ENCODE measurements around the gene TCF7.
"Not testable (repeated sequence)": the region's sequence is repeated elsewhere in the genome, so short reads cannot be mapped to it uniquely, and the experiment has no call there.

Gene TCF7

GRCh38 chr5:134145779-134146581 is 31.5 kb downstream of the TCF7 start:
- DNase-seq: no peak

GRCh38 chr5:134146651-134147518 is 32.4 kb downstream of the TCF7 start:
- DNase-seq: no peak

GRCh38 chr5:134148316-134148715 is 33.8 kb downstream of the TCF7 start:
- DNase-seq: no peak

- DNase-seq: no peak
These were observed 34.6 kb downstream of the TCF7 start for GRCh38 chr5:134148986-134149539.

GRCh38 chr5:134149571-134150303 is 35.3 kb downstream of the TCF7 start:
- no peak for DNase-seq

- DNase-seq: no peak
These were observed 37.2 kb downstream of the TCF7 start for GRCh38 chr5:134151723-134152122.

GRCh38 chr5:134152173-134152832 is 37.8 kb downstream of the TCF7 start:
- not testable (repeated sequence) for DNase-seq

- DNase-seq: no peak
These were observed 38.8 kb downstream of the TCF7 start for GRCh38 chr5:134153241-134153640.

GRCh38 chr5:134153657-134154056 is 39.2 kb downstream of the TCF7 start:
- no peak for DNase-seq

- no peak for DNase-seq
These were observed 47.3 kb downstream of the TCF7 start for GRCh38 chr5:134161513-134162395.

GRCh38 chr5:134162592-134162991 is 48.1 kb downstream of the TCF7 start:
- no peak for DNase-seq

GRCh38 chr5:134171972-134172371 is 57.5 kb downstream of the TCF7 start:
- no peak for DNase-seq

- DNase-seq: no peak
These were observed 60.7 kb downstream of the TCF7 start for GRCh38 chr5:134174841-134175839.

GRCh38 chr5:134175921-134176510 is 61.5 kb downstream of the TCF7 start:
- DNase-seq: no peak

- DNase-seq: peak; percentile 44
These were observed 62.3 kb downstream of the TCF7 start, which contains the start of gene SKP1 for GRCh38 chr5:134176511-134177368. Gene SKP1 (minus strand): TSS chr5:134176950. CDS start chr5:134174022, 2,928 bp downstream.

GRCh38 chr5:134177369-134178095 is 63.1 kb downstream of the TCF7 start:
- DNase-seq: peak; percentile 13

- DNase-seq: no peak
These were observed 63.6 kb downstream of the TCF7 start for GRCh38 chr5:134178096-134178419.

GRCh38 chr5:134183481-134183880 is 69.0 kb downstream of the TCF7 start:
- no peak for DNase-seq

All from SHP77 treated with DMSO at 0.1 percent for 48 hours (cell line).